Stomach (tissue), 19 donors: ENCODE measurements around the gene PTP4A1. TPM values are rescaled to one million over a fixed set of nuclear protein-coding genes. Genes with fewer than 3 reads are reported as not detected.
"Not testable (repeated sequence)": the region's sequence is repeated elsewhere in the genome, so short reads cannot be mapped to it uniquely, and the experiment has no call there.

Experiments
- DNase-seq, 2 donors: peaks; one replicate each; pipeline versions ENCODE4 v3.0.0 to v3.0.0-alpha.2; 2013 to 2019
- H3K27ac ChIP-seq, 5 donors: fragments of 200-600 bp in 4 of 5; sonication (generic) in 4 of 5; one replicate each; pipeline ENCODE4 v1.5.1; 2013 to 2019; ENCODE audit warnings: mild to moderate bottlenecking in 1 of 5, moderate library complexity in 1 of 5
- H3K27me3 ChIP-seq, 3 donors: fragments of 200-600 bp; sonication (generic); one replicate each; pipeline ENCODE4 v1.5.1; 2017 to 2019; ENCODE audit warnings: mixed run types in 1 of 3
- H3K36me3 ChIP-seq, 4 donors: fragments of 200-600 bp; sonication (generic); 1 replicate in 3 of 4; 2 replicates in 1 of 4; pipeline ENCODE4 v1.5.1; 2016 to 2019
- H3K4me1 ChIP-seq, 4 donors: fragments of 200-600 bp; sonication (generic); one replicate each; pipeline ENCODE4 v1.5.1; 2016 to 2019
- H3K4me3 ChIP-seq, 4 donors: fragments of 200-600 bp; sonication (generic) in 3 of 4; one replicate each; pipeline ENCODE4 v1.5.1; 2016 to 2019; ENCODE audit warnings: mild to moderate bottlenecking in 1 of 4
- H3K9me3 ChIP-seq, 4 donors: fragments of 200-600 bp; sonication (generic); one replicate each; pipeline ENCODE4 v1.5.1; 2016 to 2019
- CTCF ChIP-seq, 7 experiments: fragments of 450-650 bp in 4 of 7; fragments of 200-600 bp in 3 of 7; sonication (generic) in 3 of 7; IDR thresholded peaks; one replicate each; pipeline ENCODE4 v1.5.1; 2016 to 2019; ENCODE audit warnings: antibody characterized with exemption in 7 of 7, control low read depth in 2 of 7, mild to moderate bottlenecking in 1 of 7
- EP300 ChIP-seq: sonication (generic); formaldehyde crosslinking; IDR thresholded peaks from one replicate; pipeline ENCODE4 v1.6.1; 2017; ENCODE audit warnings: antibody characterized with exemption
- POLR2A ChIP-seq, 4 donors: fragments of 450-650 bp; IDR thresholded peaks; one replicate each; pipeline ENCODE4 v1.6.1; 2016; ENCODE audit warnings: antibody characterized with exemption in 4 of 4, control low read depth in 2 of 4, mild to moderate bottlenecking in 1 of 4, moderate library complexity in 1 of 4
- POLR2AphosphoS5 ChIP-seq, 3 donors: sonication (generic); formaldehyde crosslinking; IDR thresholded peaks; one replicate each; pipeline ENCODE4 v1.6.1; 2016; ENCODE audit warnings: antibody characterized with exemption in 3 of 3
- WGBS, 5 donors: extraction: QIAGEN DNeasy Blood & Tissue Kit in 3 of 5; methylation state at CpG; one replicate each; pipeline versions ENCODE4 v1.1.5 to v1.1.7; 2013 to 2018; 5-methylcytosine and 5-hydroxymethylcytosine counted together
- intact Hi-C: fragments of 100-400 bp; cut with DNase I; formaldehyde crosslinking; loops from one replicate; pipeline ENCODE4 v1.15.1; 2023; ENCODE audit warnings: low total_unique reads
- long read RNA-seq, 10 donors: transcript quantifications; one replicate each; lab custom pipeline, GENCODE V29; 2026
- polyA plus RNA-seq, 3 donors: library from polyadenylated mRNA; stranded (reverse); fragments of 200-250 nt; gene quantifications; one replicate each; pipeline ENCODE4 v1.2.3, GENCODE V29; 2013
- total RNA-seq, 5 donors: library from RNA; depleted of rRNA; stranded (reverse); fragments of >200 nt; gene quantifications; one replicate each; pipeline versions ENCODE4 v1.1.0 to v1.2.3, GENCODE V29; 2014 to 2016
- donor health status: healthy with polysubstance abuse.
- donor health status: Bipolar disorder and iron deficiency.
- donor health status: healthy.

PTP4A1 gene
- total RNA-seq = 100 to 1,000 TPM in 1 of 5 donors, 10 to 100 TPM in 4; 22.0 to 140 (median 54.6) TPM
- 10 to 100 TPM; 10.0 to 23.7 (median 19.4) TPM for polyA plus RNA-seq
- long read RNA-seq, donor 1, transcript PTP4A1-203 (5 exons, 2,203 nt) = major isoform, 5 of 5 reads
- long read RNA-seq, donor 1, partial matches to known transcripts = 0 of 5 reads
- long read RNA-seq, donor 1, other reads (novel, unspliced or antisense) = 0 of 5 reads
- long read RNA-seq, donor 2, transcript PTP4A1-203 (5 exons, 2,203 nt) = major isoform, 5 of 5 reads
- long read RNA-seq, donor 2, partial matches to known transcripts = 0 of 5 reads
- long read RNA-seq, donor 2, other reads (novel, unspliced or antisense) = 0 of 5 reads
- long read RNA-seq, donor 3, partial matches to known transcripts = 0 of 2 reads
- long read RNA-seq, donor 3, other reads (novel, unspliced or antisense) = 0 of 2 reads
- long read RNA-seq, donor 4 = 0 reads
- long read RNA-seq, donor 5, transcript PTP4A1-203 (5 exons, 2,203 nt) = major isoform, 5 of 5 reads
- long read RNA-seq, donor 5, partial matches to known transcripts = 0 of 5 reads
- long read RNA-seq, donor 5, other reads (novel, unspliced or antisense) = 0 of 5 reads
- long read RNA-seq, donor 6, transcript PTP4A1-203 (5 exons, 2,203 nt) = major isoform, 10 of 10 reads
- long read RNA-seq, donor 6, partial matches to known transcripts = 0 of 10 reads
- long read RNA-seq, donor 6, other reads (novel, unspliced or antisense) = 0 of 10 reads
- long read RNA-seq, donor 7, transcript PTP4A1-203 (5 exons, 2,203 nt) = major isoform, 8 of 20 reads
- long read RNA-seq, donor 7, partial matches to known transcripts = 12 of 20 reads
- long read RNA-seq, donor 7, other reads (novel, unspliced or antisense) = 0 of 20 reads
- long read RNA-seq, donor 8, transcript PTP4A1-203 (5 exons, 2,203 nt) = major isoform, 13 of 13 reads
- long read RNA-seq, donor 8, partial matches to known transcripts = 0 of 13 reads
- long read RNA-seq, donor 8, other reads (novel, unspliced or antisense) = 0 of 13 reads
- long read RNA-seq, donor 9, transcript PTP4A1-203 (5 exons, 2,203 nt) = major isoform, 10 of 37 reads
- long read RNA-seq, donor 9, partial matches to known transcripts = 27 of 37 reads
- long read RNA-seq, donor 9, other reads (novel, unspliced or antisense) = 0 of 37 reads
- long read RNA-seq, donor 10, partial matches to known transcripts = 15 of 15 reads
- long read RNA-seq, donor 10, other reads (novel, unspliced or antisense) = 0 of 15 reads

- Histone ChIP-seq H3K36me3 (peaks cover 7 to 11% (median 10%) of the 10 kb centered on the region in 4 donors), H3K27ac (peak within 1 kb of the TSS; percentile 98 to 100 (median 100)), H3K4me1 (peaks cover 10 to 64% (median 37%) of the 10 kb centered on the region in 4 donors), H3K9me3 (no peaks in the 10 kb centered on the region), H3K4me3 (peak within 1 kb of the TSS; percentile 74 to 100 (median 80)), H3K27me3 (no peaks in the 10 kb centered on the region)
- DNase-seq = peak; percentile 99
- WGBS, 5 donors = 0% methylated on average over 42 to 73 of the region's 73 CpGs
- intact Hi-C loops = no loop called here
- TF ChIP-seq CTCF (IDR thresholded peaks at IDR 0.05) (no peak), POLR2AphosphoS5 (IDR thresholded peaks at IDR 0.05) (peak; percentile 98 to 99 (median 99)), POLR2A (IDR thresholded peaks at IDR 0.05) (peak in 3 of 4 donors; percentile 71 to 98 (median 75)), EP300 (peak; percentile 58)
Observed at GRCh38 chr6:63572044-63572746, at the start of gene PTP4A1, which contains the start of gene LOC128125822. Gene PTP4A1, plus strand, starts transcription at chr6:63572480. Its CDS starts 4,401 bp downstream, at chr6:63576881. Gene LOC128125822, plus strand, starts transcription at chr6:63572480.

- H3K27ac ChIP-seq, H3K4me3 ChIP-seq, H3K27me3 ChIP-seq, H3K9me3 ChIP-seq, intact Hi-C loops, DNase-seq, H3K36me3 ChIP-seq: not testable (repeated sequence)
- peaks cover 7 to 16% (median 10%) of the 10 kb centered on the region in 4 donors for H3K4me1 ChIP-seq
- WGBS, 5 donors = 78 to 92% (median 86%) methylated on average over 7 of the region's 7 CpGs
Observed at GRCh38 chr6:63522911-63523287, 49.4 kb upstream of the PTP4A1 start.

- intact Hi-C loops = no loop called here
- Histone ChIP-seq H3K27ac (no peak overlapping the region), H3K4me1 (peaks cover 10 to 23% (median 13%) of the 10 kb centered on the region in 4 donors), H3K27me3 (no peaks in the 10 kb centered on the region), H3K4me3 (no peak overlapping the region), H3K36me3 (no peaks in the 10 kb centered on the region), H3K9me3 (no peaks in the 10 kb centered on the region)
- DNase-seq = no peak
- WGBS, 5 donors = 93 to 99% (median 95%) methylated on average over 4 of the region's 4 CpGs
- TF ChIP-seq POLR2A (IDR thresholded peaks at IDR 0.05) = no peak
- TF ChIP-seq EP300 = no peak
- TF ChIP-seq POLR2AphosphoS5 (IDR thresholded peaks at IDR 0.05) = no peak
- TF ChIP-seq CTCF (IDR thresholded peaks at IDR 0.05) = no peak
Observed at GRCh38 chr6:63523630-63524029, 48.6 kb upstream of the PTP4A1 start.

- intact Hi-C loops = no loop called here
- no peak for DNase-seq
Observed at GRCh38 chr6:63525186-63525878, 46.9 kb upstream of the PTP4A1 start.

More at GRCh38 chr6:63525186-63525878, 46.9 kb upstream of the PTP4A1 start:
- Histone ChIP-seq H3K9me3 (no peaks in the 10 kb centered on the region), H3K27ac (no peak overlapping the region), H3K4me1 (peaks cover 10 to 25% (median 16%) of the 10 kb centered on the region in 4 donors), H3K36me3 (no peaks in the 10 kb centered on the region), H3K4me3 (no peak overlapping the region), H3K27me3 (no peaks in the 10 kb centered on the region)
- TF ChIP-seq CTCF (IDR thresholded peaks at IDR 0.05) (no peak), POLR2AphosphoS5 (IDR thresholded peaks at IDR 0.05) (no peak), POLR2A (IDR thresholded peaks at IDR 0.05) (no peak), EP300 (no peak)
- WGBS, 5 donors = 75 to 87% (median 82%) methylated on average over 7 of the region's 7 CpGs
